CD4-positive, alpha-beta T cell treated with Interleukin-17A for 4 hours (primary cell): ENCODE data around the gene CFAP298.
A peak's percentile ranks its signal among the peaks of the same experiment; 100 is the strongest.
"Not testable (repeated sequence)": the region's sequence is repeated elsewhere in the genome, so short reads cannot be mapped to it uniquely, and the experiment has no call there.

Experiments used
- DNase-seq: peaks from one replicate; pipeline ENCODE4 v3.0.0-alpha.2; 2020; ENCODE audit warnings: mixed read lengths

Gene CFAP298

DNA sequence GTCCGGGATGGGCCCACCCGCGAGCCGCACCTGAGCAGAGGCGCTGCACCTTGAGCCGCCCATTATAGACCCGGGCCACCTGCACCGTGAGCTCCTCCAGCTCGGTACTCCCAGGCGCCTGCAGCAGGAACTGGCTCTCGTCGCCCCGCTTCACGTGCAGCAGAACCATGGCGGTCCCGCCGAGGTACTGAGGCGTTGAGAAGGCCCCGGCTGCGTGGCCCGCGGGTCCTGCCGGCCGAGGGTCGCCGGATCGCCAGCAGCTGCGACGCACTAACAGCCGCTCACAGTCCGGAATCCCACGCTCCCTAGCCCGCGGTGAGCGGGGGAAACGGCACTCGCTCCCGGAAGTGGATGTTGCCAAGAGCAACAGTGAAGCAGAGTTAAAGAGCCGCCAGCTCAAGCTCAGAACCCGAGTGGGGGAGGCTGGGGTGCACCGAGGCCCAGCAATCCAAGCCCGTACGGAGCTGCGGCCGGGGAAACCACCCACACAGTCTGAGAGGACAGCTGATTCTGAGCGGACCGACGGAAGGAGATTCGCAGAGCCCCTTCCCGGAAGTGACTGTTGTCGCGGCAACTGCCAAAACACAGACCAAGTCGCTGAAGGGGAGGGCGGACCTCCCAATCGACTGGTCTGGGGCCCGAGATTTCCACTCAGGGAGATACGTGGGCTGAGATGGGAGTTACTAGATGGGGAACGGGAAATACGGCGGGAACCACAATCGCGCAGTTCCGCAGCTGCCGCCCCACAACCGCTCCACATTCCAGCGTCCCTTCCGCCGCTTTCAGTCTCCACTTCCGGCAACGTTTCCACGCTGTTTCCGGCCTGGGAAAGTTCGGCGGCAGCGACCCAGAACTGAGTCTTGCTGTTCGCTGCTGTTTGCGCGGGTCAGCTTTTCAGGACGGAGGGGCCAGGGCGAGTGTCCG is at the start of gene CFAP298:
CFAP298 (minus strand) TSS at position 303 of the 924 bp plus-strand sequence; CDS start at position 169, 134 bp downstream.
- peak; percentile 87 for DNase-seq

- DNase-seq, result not testable (repeated sequence)
Measured at GRCh38 chr21:32661026-32661782, 49.0 kb upstream of the CFAP298 start.

DNA sequence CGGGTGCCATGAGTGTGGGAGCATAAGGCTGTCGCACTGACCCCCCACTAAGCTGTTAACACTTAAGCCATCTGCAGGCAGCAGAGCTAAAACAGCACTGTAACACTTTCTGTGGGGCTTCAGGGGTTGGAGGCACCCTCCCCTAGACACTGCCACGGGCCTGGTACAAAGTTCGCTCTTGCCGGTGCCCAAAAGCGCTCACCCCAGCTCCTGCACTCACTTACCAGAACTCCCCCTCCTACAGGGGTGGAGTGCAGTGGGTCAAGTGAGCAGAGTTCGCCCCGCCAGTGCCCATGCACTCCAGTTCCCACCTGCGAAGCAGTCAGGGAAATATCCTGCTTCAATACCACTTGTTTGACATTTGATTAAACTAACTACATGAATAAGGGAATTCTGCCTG is 46.3 kb upstream of the CFAP298 start:
- DNase-seq, result no peak

DNA sequence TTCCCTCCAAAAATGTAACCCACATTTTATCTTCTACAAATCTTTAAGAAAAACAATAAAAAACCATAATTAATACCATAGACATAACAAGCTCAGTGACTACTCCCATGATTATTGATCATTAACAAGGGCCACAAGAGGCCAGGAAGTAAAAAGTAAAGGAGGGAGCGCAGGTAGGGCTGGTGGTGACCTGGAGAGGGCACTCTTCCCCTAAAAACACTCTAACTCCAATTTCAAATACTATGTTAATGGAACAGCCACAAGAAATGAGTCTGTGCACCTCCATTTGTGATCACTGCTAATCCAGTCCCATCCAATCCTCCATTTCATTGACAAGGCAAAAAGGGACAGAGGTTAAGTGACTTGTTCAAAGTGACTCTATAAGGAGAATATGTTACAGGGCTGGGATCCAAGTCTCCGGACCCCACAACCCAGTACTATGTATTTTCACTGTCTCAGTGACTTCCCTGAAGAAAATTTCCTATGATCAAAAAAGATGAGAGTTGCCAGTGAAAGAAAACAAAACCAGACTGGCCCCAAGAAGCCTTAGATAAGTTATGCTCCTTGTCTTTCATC is 41.2 kb upstream of the CFAP298 start:
- peak; percentile 31 for DNase-seq

DNA sequence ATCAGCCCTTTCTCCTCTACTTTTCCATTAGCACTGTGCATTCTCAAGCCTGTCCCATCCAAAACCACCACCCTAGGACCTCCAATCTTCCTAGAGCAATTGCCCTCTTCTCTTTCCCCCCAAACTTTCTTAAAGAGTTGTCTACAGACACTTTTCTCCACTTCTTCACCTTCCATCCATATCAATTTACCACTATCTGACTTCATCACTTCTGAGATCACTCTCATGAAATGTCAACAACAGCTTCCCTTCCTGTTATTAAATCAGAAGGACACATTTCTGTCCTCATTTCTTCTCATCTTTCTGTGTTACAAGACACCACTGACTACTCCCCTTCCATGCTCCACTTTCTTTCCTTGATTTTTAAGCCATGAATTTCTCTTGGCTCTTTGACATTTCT is 36.0 kb upstream of the CFAP298 start:
- no peak for DNase-seq

DNA sequence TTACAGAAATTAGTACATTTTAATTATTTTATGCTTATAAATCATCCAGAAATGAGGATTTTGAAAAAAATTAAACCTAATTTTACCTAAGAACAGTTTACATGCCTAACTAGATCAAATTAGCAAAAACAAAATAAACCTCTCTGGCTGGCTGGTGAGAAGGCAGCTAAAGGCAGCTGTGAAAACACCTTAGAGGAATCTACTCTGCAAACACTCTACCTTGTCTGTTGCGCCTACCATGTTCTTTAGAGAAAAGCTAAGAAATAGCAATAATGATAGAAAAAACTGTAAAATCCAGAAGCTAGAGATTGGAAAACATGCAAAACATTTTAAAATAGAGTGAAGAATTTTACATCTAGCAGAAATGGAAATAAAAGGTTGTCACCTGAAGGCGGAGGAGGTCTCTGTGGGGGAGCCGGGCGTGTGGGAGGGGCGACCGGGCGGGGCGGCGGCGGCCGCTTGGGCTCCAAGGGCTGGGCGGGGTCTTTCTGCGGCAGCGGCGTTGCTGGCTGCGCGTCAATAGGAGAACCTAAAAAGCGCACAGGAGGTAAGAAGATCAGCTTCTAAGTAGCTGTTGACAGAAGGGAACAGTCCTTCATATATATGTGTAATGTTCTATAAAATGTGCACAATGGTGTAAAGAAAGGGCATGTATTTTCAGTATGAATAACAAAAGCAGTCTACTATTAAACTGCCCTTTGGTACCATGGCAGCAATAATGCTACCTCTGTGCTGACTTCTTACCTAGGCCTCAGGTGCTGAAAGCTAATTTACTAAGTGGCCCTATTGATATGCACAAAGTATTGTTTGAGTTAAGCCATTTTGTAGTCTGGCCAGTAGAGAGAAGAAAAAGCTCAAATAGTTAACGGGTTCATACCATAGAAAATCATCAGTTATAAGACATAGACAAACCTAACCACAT is 33.3 kb upstream of the CFAP298 start:
- no peak for DNase-seq

DNA sequence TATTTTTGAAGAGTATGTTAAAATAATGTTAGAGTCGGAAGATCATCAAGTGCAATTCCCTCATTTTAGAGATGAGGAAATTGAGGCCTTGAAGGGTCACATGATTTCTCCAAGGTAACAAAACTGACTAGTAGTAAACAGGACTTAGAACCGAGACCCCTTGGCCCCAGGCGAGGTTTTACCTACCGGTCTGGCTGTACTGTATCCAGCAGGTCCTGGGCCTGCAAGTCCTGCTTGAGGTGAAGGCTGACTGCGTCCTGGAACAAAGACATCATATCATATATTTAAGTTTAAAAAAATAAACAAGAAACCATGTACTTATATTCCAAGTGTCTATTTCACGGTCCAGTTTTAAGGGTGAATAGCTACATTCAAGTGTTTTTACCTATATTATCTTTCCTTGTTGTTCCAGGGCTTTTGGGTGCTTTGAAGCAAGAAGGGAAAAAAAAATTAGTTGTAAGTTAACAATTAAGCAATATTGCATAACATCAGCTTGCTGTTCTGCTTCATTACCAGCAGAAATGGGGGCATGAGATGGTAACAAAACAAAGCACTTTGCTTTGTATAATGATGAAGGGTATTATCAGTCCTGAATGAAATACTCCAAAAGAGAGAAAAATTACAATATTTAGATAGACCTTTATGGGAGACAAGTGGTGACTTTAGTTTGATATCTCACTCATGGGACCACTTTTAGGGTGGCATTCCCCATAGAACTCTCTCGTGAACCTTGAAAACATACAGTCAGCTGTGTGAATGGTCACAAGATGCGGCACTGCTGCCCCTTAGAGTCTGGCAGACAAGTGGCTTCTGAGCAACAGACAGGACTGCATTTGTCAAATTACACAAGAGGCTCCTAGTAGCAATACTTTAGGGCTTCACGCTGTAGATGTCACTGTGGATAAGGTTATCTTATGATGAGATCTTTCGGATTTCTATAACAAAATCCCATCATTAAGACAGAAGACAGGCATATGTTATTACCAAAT is 29.8 kb upstream of the CFAP298 start:
- DNase-seq, result no peak

DNA sequence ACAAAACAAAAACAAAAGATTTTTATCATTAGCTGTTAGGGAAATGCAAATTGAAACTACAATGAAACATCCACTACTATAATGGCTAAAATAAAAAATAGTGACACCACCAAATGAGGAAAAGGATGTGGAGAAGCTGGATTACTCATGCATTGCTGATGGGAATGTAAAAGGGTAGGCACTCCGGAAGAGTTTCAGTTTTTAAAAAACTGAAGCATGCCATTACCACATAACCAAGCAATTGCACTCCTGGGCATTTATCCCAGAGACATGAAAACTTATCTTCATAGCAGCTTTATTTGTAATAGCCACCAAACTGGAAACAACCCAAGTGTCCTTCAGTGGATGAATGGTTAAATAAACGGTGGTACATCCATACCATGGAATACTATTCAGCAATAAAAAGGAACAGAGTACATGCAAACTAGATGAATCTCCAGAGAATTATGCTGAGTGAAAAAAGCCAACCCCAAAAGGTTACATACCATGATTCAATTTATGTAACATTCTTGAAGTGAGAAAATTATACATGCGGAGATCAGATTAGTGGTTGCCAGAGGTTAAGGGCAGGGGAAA is 14.5 kb upstream of the CFAP298 start:
- DNase-seq, result no peak

DNA sequence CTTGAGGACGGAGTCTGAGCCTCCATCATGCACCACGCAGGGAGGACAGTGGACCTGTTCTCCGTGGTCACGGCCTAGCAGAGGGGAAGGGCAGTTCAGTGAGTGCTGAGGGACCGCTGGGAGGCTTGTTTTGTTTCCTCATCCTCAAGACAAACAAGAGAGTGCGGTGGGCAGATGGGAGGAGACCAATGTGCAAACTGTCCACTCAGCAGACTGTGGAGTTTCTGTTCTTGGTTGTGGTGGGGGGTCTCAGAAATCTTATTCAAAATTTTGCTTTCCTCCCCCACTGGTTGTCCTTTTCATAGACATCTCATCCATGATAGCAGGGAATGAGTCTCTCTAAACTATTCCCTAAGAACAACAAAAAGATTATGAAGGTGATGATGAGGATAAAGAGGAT is 6.0 kb upstream of the CFAP298 start:
- DNase-seq, result not testable (repeated sequence)

- no peak for DNase-seq
Measured at GRCh38 chr21:32613436-32614043, 1.4 kb upstream of the CFAP298 start.

DNA sequence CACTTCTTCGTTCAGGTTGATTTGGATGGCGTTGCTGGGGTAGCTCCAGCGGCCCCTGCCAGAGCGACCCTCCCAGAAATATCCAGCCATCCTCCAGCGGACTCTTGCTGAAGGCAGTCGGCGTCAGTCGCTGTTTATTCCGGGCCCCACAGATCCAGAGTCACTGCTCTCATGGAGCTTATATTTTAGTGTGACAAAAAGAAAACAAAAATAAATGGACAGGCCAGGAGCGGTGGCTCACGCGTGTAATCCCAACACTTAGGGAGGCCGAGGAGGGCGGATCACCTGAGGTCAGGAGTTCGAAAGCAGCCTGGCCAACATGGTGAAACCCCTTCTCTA is 791 bp upstream of the CFAP298 start:
- no peak for DNase-seq

DNA sequence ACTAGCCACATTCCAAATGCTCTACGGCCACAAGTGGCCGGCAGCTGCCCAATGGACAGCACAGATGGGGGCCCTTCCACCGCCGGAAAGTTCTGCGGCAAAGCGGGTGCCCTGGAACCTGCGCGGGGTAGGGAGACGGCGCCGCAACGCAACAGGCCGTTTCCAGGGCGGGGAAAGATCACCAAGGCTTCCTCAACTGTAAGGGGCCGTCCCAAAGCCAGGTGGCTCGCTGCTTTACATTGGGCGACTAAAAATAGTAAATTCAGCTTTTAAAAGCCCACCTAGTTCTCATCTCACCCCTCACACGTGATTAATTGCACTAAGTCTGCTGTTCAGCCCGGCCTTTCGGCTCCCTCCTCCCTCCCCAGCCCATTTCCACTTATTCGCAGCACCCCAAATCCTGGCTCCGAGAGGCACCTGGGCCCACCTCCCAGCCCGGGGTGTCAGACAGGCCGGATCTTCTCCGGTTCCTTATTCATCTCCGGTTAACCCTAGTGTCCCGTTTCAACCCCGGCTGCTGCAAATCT is 643 bp downstream of the CFAP298 start:
- DNase-seq, result peak; percentile 40

GRCh38 chr21:32610940-32611339 is 1.2 kb downstream of the CFAP298 start:
- DNase-seq, result not testable (repeated sequence)

DNA sequence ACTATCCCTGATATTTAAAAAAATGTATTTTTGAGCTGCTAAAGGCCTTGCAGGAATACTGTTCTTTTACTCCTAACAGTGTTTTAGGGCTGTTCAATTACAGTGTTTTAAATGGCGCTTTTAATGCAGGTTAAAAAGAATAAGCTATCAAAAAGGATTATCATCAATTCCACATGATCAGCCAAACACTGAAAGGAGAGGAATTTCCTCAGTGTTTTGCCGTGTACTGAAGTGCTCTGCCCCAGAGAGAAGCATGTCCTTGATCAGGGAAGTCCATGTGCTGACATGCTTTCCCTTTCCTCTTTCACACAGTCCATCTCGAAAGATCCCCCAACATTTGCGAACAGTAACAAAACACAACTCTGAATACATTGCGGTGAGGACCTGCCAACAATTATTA is 3.3 kb downstream of the CFAP298 start:
- no peak for DNase-seq

DNA sequence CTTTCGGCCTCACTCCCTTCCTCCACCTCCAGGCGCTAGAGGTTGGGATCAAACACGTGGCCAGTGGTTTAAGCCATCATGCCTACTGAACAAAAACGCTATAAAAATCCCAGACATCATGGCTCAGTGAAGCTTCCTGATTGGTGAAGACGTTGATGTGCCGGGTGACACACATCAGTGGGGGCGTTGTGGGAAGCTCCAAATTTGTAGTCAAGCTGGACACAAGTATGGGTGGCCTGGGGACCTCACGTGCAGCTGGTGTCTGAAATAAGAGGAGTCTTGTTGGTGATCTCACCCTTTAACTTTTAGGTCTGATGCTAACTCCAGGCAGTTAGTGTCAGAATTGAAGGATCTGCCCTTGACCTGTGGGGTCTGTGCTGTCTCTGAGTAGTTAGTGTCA is 6.7 kb downstream of the CFAP298 start:
- DNase-seq, result no peak

DNA sequence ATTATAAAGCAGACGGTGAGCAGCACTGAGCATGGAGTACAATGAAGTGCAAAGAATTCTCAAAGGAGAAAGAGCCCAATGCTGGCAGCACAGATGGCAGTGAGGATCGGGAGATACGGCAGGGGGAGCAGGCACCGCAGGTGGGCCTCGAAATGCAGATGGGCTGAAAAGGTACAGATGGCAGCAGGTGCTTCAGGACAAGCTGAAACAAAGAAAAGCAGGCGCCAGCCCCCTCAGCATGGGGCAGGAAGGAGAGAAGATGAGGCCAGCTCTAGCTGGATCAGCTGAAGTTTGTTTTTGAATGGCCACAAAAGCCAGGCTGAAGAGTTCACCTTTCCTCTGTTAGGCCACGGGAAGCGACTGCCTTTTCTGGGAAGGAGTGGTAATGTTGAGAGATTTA is 7.7 kb downstream of the CFAP298 start:
- DNase-seq, result no peak

DNA sequence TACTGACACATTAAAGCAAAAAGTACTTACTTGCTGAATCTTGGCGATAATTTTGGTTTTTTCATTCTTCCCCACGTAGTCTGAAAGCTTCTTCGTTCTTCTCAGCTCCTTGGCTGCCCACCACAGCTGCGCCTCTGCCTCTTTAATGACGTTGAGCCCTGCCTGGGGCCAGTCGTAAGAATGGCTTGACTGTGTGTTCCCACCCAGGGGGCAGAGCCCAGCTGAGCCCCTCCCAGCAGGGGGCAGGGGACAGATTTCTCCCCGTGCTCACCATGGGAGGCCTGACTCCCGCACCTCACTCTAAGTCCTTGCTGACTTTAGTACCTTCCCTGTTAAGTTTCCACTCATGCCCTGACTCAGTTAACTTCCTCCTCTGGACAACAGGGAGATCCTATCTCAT is 9.0 kb downstream of the CFAP298 start:
- DNase-seq, result no peak

DNA sequence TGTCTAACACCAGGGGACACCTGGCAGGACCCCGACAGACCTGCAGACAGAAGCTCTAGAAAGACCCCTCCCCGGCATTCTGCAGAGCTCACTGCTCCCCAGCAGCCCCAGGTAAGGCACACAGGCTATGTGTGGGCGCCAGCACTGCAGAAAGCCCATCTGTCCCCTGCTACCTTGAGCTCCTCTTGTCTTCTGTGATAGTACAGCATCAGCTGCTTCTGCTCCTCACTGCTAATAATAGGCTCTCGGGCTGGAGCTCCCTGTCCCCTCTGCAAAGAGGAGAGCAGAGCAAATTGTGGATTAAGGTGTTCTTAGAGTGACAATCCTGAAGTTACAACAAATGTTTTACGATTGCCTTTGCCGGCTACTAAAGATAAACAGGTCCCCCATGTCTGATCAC is 10.1 kb downstream of the CFAP298 start:
- DNase-seq, result no peak

GRCh38 chr21:32599526-32599925 is 12.7 kb downstream of the CFAP298 start:
- DNase-seq, result no peak

GRCh38 chr21:32599091-32599490 is 13.1 kb downstream of the CFAP298 start:
- no peak for DNase-seq
